HFF-Myc (cell line): ENCODE results near the gene MAN1C1.
"Not testable (repeated sequence)": the region's sequence is repeated elsewhere in the genome, so short reads cannot be mapped to it uniquely, and the experiment has no call there.

Source experiments
- DNase-seq: peaks from one replicate; pipeline ENCODE4 v3.0.0-alpha.2; 2011; ENCODE audit warnings: low read depth; ENCODE audit errors: extremely low read depth
- H3K4me3 ChIP-seq: replicated peaks from 2 replicates; pipeline ENCODE4 v1.5.1; 2011; ENCODE audit warnings: low read depth, mild to moderate bottlenecking, control low read depth, low read length
- TF ChIP-seq, protein P1 (sequence below): IDR thresholded peaks from 2 replicates; pipeline ENCODE4 v1.5.1; 2012; ENCODE audit warnings: mild to moderate bottlenecking, low read depth, low read length, control low read depth; ENCODE audit errors: missing control alignments

The MAN1C1 gene

DNA sequence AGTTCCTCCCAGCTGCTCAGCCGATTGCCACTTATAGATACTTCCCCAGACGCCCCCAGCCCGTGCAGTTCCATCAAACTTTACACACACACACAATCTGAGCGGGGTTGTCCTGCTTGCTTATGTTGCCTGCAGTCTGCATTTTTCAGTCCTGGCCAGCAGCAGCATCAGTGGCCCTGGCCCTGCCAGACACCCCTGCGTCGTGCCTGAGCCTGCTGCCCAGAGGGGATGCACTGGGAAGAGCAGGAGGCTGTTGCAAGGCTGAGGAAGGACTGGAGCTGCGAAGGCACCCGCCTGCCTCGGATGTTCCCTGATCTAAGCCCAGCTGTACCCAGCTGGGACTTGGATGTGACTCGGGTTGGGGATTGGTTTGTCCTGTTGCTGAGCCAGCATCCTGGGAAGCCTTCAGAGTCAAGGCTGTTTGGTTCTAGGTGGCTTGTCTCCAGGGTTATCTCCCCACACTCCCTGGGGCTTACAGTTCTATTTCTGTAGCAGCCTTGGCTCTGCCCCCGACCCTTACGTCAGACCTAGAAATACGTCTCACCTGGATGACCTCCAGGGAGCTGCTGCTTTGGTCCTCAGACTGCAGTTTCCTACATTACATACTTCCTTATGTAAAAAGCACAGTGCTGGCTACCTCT is 42.3 kb downstream of the MAN1C1 start:
- no peak overlapping the region for H3K4me3 ChIP-seq
- TF ChIP-seq, protein P1, sequence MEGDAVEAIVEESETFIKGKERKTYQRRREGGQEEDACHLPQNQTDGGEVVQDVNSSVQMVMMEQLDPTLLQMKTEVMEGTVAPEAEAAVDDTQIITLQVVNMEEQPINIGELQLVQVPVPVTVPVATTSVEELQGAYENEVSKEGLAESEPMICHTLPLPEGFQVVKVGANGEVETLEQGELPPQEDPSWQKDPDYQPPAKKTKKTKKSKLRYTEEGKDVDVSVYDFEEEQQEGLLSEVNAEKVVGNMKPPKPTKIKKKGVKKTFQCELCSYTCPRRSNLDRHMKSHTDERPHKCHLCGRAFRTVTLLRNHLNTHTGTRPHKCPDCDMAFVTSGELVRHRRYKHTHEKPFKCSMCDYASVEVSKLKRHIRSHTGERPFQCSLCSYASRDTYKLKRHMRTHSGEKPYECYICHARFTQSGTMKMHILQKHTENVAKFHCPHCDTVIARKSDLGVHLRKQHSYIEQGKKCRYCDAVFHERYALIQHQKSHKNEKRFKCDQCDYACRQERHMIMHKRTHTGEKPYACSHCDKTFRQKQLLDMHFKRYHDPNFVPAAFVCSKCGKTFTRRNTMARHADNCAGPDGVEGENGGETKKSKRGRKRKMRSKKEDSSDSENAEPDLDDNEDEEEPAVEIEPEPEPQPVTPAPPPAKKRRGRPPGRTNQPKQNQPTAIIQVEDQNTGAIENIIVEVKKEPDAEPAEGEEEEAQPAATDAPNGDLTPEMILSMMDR: no peak
- DNase-seq: no peak

DNA sequence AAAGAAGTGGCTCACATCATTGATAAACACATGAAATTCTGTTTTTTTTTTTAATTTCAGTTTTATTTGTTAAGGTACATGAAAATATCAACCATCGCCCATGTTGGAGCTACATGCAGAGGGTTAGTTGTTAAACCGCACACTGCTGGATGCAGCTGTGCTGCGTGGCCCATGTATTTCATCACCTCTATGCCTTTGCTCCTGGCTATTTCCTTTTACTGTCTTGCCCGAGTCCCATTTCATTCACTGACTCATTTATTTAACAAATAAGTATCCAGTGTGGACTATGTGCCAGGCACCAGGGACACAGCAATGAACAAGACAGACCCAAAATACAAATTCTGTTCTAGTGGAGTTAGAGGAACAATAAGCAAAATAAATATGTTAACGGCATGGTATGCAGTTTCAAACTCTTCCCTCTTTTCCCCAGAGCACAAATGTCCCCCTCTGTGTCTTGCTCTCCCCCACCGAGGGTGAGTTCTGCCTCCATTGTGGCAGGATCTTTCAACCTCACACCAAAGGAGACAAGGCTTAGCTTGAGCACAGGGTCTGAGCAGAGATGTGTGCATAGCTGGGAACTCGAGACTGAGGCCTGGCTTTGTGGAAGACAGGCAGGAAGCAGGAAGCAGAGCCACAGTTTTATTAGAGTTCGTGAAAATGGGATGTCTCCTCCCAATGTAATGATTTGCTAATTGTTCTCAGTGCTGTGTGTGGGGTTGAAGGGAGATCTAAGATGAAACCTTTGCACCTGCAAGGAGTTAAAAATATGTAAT is 44.6 kb downstream of the MAN1C1 start:
- H3K4me3 ChIP-seq: no peak overlapping the region
- DNase-seq: no peak
- TF ChIP-seq, protein P1: no peak

DNA sequence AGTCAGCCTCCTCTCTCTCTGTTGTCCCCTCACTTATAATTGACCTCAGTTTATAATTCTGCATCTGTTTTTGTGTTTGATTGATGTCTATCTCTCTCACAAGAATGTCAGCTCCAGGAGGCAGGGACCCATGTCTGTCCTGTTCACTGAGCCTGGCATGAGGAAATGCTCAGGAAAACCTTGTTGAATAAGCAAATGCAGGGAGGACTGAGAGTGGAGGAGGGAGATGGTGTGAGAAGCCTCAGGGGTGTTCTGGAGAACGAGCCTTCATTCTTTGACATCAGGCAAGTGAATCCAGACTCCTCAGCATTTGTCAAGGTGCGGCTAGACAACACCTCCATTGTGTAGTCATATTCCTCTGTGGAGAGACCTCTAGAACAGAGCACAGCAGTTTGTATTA is 45.5 kb downstream of the MAN1C1 start:
- TF ChIP-seq, protein P1: no peak
- H3K4me3 ChIP-seq: no peak overlapping the region
- no peak for DNase-seq

DNA sequence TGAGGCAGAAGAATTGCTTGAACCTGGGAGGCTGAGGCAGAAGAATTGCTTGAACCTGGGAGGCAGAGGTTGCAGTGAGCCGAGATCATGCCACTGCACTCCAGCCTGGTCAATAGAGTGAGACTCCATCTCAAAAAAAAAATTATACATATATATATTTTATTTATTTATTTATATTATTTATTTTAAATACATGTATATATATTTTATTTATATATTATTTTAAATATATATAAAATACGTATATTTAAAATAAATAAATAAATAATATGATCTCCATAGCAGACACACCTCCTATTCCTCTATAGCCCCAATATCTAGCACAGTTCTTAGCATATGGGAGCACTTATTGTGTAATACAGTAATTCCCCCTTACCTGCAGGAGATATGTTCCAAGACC is 46.4 kb downstream of the MAN1C1 start:
- not testable (repeated sequence) for DNase-seq, H3K4me3 ChIP-seq

DNA sequence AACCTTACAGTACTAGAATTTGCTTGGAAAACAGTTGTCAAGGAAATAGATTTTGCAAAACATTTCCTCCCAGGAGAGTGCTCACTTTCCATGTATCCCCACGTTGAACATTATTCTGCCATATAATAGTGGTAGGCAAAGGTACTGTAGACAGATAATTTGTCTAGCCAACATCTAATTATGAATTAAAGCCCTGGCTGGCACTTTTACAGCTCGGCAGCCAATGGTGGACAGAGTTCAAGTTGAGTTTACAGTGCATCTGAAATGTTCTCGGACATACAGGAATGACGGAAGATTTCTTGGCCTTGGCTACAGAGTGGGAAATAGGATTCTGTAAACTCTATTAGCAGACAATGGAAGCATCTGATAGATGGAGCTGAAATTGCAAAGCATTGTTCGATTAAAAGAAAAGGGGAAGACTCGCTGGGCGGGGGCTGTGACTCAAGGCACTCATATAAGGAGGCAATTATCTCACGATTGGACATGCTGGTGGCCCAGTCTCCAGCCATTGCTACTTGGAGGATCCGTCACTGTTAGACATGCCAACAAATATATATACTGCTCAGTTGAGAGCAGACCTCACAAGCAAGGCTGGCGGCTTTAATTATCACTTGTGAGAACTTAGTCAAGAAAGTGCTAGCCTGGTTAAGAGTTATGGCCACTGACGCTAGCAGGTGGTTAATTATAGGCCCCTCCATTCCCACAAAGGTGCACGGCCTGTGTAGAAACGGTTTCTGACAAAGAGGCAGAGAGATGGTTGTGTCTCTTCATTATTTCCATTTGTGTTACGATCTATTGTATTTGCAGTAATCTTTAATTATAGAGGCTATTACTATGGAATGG is 48.0 kb downstream of the MAN1C1 start:
- TF ChIP-seq, protein P1: no peak
- no peak overlapping the region for H3K4me3 ChIP-seq
- DNase-seq: no peak

DNA sequence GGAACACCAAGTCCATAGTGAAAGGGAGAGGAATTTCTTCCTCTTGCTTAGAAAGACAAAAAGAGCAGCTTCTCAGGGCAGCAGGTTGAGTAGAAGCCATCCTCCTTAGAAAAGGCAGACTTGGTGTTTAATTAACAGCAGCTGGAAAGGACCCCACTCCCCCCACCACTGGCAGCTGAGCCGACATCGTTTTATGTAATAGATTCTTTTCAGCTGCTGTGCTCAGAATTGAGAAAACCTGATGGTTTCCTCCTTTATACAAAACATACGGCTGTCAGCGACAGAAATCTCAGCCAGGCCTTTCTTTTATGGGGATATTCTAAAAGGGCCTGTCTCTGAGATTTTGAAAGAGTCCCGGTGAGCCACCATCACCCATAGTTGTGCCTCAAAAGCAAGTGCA is 49.9 kb downstream of the MAN1C1 start:
- H3K4me3 ChIP-seq: no peak overlapping the region
- TF ChIP-seq, protein P1: no peak
- DNase-seq: no peak
